Measurements from ENCODE around the gene LRRN4. TPM values are rescaled to one million over a fixed set of nuclear protein-coding genes. Genes with fewer than 3 reads are reported as not detected.
A peak's percentile ranks its signal among the peaks of the same experiment; 100 is the strongest.

LRRN4 gene
- total RNA-seq, 4 donors from 2014 or later: not detected

DNA sequence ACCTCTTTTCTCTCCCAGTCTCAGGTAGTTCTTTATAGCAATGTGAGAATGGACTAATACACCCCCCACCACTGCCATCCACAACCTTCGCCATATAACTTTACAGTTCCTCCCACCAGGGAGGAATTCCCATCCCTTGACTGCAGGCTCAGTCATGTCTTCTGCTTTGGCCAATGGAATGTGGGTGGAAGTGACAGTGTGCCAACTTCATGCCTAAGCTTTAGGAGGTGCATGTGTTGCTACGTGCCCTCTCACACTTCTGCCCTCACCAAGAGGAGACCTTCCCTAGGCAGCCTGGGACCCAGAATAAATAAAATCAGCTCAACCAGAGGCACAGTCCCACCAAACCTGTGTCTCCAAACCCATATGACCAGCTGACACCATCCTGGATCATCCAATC is 33.0 kb upstream of the LRRN4 start:
- H3K36me3 ChIP-seq: no peaks in the 10 kb centered on the region
- no peaks in the 10 kb centered on the region for H3K27me3 ChIP-seq
- H3K4me3 ChIP-seq: no peak overlapping the region
- no peaks in the 10 kb centered on the region for H3K4me1 ChIP-seq
- DNase-seq: no peak
- no peak overlapping the region for H3K27ac ChIP-seq
- intact Hi-C loops (cut with DNase I; ENCODE audit: low total_unique reads): no loop called here
- in situ Hi-C loops (cut with MboI; ENCODE audit: low sequenced_read_pairs in 4 of 4): loop anchor here in 1 of 4 donors (25.0 kb wide), 2 partner anchors 125 to 550 kb away; partner anchors contain the start of genes MCM8 and TRMT6
- TF ChIP-seq, protein P1, sequence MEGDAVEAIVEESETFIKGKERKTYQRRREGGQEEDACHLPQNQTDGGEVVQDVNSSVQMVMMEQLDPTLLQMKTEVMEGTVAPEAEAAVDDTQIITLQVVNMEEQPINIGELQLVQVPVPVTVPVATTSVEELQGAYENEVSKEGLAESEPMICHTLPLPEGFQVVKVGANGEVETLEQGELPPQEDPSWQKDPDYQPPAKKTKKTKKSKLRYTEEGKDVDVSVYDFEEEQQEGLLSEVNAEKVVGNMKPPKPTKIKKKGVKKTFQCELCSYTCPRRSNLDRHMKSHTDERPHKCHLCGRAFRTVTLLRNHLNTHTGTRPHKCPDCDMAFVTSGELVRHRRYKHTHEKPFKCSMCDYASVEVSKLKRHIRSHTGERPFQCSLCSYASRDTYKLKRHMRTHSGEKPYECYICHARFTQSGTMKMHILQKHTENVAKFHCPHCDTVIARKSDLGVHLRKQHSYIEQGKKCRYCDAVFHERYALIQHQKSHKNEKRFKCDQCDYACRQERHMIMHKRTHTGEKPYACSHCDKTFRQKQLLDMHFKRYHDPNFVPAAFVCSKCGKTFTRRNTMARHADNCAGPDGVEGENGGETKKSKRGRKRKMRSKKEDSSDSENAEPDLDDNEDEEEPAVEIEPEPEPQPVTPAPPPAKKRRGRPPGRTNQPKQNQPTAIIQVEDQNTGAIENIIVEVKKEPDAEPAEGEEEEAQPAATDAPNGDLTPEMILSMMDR (IDR thresholded peaks at IDR 0.05 in 4 of 5, conservative IDR thresholded peaks at IDR 0.05 in 1 of 5): no peak
- no peak for TF ChIP-seq POLR2A (IDR thresholded peaks at IDR 0.05)
- ATAC-seq: no peak
- no peaks in the 10 kb centered on the region for H3K9me3 ChIP-seq

DNA sequence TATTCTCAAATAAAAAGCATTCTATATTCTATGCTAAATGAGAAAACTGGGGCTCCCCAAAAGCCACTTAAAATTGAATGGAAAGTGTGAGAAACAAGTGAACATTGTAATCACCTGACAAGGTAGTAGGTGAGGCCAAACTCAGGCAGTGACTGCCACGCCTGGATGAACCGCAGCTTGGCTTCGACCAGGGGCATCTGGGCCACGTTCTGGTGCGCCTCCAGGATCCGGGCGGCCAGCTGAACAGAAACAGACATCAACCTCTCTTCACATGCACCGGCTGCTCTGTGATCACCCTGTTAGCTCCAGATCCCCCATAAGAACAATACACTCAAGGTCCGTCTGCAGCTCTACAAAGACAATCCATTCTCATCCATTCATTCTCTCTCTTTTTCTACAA is 30.1 kb upstream of the LRRN4 start:
- no peaks in the 10 kb centered on the region for H3K36me3 ChIP-seq
- no peak overlapping the region for H3K4me3 ChIP-seq
- intact Hi-C loops (cut with DNase I; ENCODE audit: low total_unique reads) (no loop called here), in situ Hi-C loops (cut with MboI; ENCODE audit: low sequenced_read_pairs in 4 of 4) (loop anchor here in 1 of 4 donors (25.0 kb wide), 2 partner anchors 122 to 547 kb away; partner anchors contain the start of genes MCM8 and TRMT6)
- no peak overlapping the region for H3K27ac ChIP-seq
- H3K27me3 ChIP-seq: no peaks in the 10 kb centered on the region
- H3K9me3 ChIP-seq: no peaks in the 10 kb centered on the region
- TF ChIP-seq, protein P1 (IDR thresholded peaks at IDR 0.05 in 4 of 5, conservative IDR thresholded peaks at IDR 0.05 in 1 of 5): no peak
- TF ChIP-seq POLR2A (IDR thresholded peaks at IDR 0.05): no peak
- H3K4me1 ChIP-seq: no peaks in the 10 kb centered on the region
- ATAC-seq (no peak), DNase-seq (no peak)

DNA sequence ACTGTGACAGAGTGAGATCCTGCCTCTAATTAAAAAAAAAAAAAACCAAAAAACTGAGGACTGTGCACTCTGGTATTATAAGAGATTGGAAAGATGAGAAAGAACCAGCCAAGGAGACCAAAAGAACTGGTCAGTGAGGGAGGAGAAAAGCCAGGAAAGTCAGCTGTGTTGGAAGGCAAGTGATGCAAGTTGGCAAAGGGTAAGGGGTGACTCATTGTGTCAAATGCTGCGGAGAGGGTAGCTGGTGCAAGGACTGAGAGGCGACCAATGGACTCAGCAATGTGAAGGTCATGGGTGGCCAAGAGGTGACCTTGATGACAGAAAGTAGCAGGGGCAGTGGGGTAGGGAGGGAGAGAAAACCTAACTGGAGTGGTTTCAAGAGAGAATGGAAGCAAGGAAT is 27.4 kb upstream of the LRRN4 start:
- ATAC-seq (peak; percentile 72 to 74), DNase-seq (peak; percentile 6 to 27)
- intact Hi-C loops (cut with DNase I; ENCODE audit: low total_unique reads): no loop called here
- no peaks in the 10 kb centered on the region for H3K36me3 ChIP-seq
- no peak overlapping the region for H3K27ac ChIP-seq
- in situ Hi-C loops (cut with MboI; ENCODE audit: low sequenced_read_pairs in 4 of 4): loop anchor here in 1 of 4 donors (25.0 kb wide), 2 partner anchors 119 to 544 kb away; partner anchors contain the start of genes MCM8 and TRMT6
- TF ChIP-seq, protein P1 (IDR thresholded peaks at IDR 0.05 in 4 of 5, conservative IDR thresholded peaks at IDR 0.05 in 1 of 5): no peak
- TF ChIP-seq POLR2A (IDR thresholded peaks at IDR 0.05): no peak
- H3K4me1 ChIP-seq: no peaks in the 10 kb centered on the region
- H3K4me3 ChIP-seq: no peak overlapping the region
- H3K9me3 ChIP-seq: no peaks in the 10 kb centered on the region
- no peaks in the 10 kb centered on the region for H3K27me3 ChIP-seq

DNA sequence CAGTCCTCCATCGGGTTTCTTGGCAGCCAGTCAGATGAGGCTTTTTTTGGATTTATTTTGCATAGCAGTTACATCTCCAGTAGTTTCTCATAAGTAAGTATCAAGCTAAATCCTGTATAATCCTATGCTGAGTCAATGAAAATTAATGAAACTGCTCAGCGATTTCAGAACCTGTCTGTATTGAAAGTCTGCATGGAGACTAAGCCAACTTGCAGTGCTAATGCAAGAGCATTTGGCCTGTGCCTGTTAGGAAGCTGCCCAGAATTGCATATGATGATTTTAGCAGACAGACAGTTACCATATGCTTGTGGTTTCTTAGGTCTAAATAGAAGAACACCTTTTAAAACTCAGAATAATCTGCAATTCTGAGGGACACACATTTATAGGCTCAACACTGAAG is 25.2 kb upstream of the LRRN4 start:
- DNase-seq: no peak
- in situ Hi-C loops (cut with MboI; ENCODE audit: low sequenced_read_pairs in 4 of 4): loop anchor here (5.0 to 25.0 kb wide), 4 partner anchors 117 to 554 kb away; partner anchors contain the start of genes MCM8 (in 1 of the 4) and TRMT6 (in 1 of the 4)
- H3K27ac ChIP-seq: no peak overlapping the region
- no peaks in the 10 kb centered on the region for H3K9me3 ChIP-seq
- H3K27me3 ChIP-seq: no peaks in the 10 kb centered on the region
- H3K4me3 ChIP-seq: no peak overlapping the region
- intact Hi-C loops (cut with DNase I; ENCODE audit: low total_unique reads): loop anchor here (5.0 kb wide), 1 partner anchor 47 kb away; no protein-coding TSS in a partner anchor
- no peaks in the 10 kb centered on the region for H3K36me3 ChIP-seq
- peaks cover 6 to 8% of the 10 kb centered on the region in 2 donors for H3K4me1 ChIP-seq
- TF ChIP-seq, protein P1 (IDR thresholded peaks at IDR 0.05 in 4 of 5, conservative IDR thresholded peaks at IDR 0.05 in 1 of 5): no peak
- no peak for TF ChIP-seq POLR2A (IDR thresholded peaks at IDR 0.05)
- no peak for ATAC-seq

Data from gastrocnemius medialis (tissue), 4 donors.